Left ventricle myocardium superior (tissue), 1 donor: ENCODE data around the gene POLQ. TPM values are rescaled to one million over a fixed set of nuclear protein-coding genes. Genes with fewer than 3 reads are reported as not detected.
"Not testable (repeated sequence)": the region's sequence is repeated elsewhere in the genome, so short reads cannot be mapped to it uniquely, and the experiment has no call there.

ENCODE experiments used
- ATAC-seq: fragments of 200-7000 bp; cut with Tn5 transposase; one replicate; pipeline ENCODE4 v1.9.1; 2020; ENCODE audit warnings: mild to moderate bottlenecking, moderate library complexity
- DNase-seq: peaks from one replicate; pipeline ENCODE4 v3.0.0-alpha.2; 2020
- intact Hi-C: fragments of 100-400 bp; cut with micrococcal nuclease; formaldehyde crosslinking; loops from one replicate; pipeline ENCODE4 v1.11.0; 2022
- long read RNA-seq: library from polyadenylated mRNA; unstranded; transcript quantifications from one replicate; pipeline ENCODE4 v2.0.0, GENCODE V29; 2021
- total RNA-seq: library from RNA; stranded (reverse); fragmentation: NEBNext Ultra II Directional; extraction: Animal tissue kit (Norgen Biotek cat#: 25700); gene quantifications from one replicate; pipeline ENCODE4 v1.2.1, GENCODE V29; 2021
- donor health status: DM: no; HTN: yes; CAD: no; lungs with severe emphysema.

Gene POLQ
- 0.79 TPM for total RNA-seq
- long read RNA-seq, result 0 reads

DNA sequence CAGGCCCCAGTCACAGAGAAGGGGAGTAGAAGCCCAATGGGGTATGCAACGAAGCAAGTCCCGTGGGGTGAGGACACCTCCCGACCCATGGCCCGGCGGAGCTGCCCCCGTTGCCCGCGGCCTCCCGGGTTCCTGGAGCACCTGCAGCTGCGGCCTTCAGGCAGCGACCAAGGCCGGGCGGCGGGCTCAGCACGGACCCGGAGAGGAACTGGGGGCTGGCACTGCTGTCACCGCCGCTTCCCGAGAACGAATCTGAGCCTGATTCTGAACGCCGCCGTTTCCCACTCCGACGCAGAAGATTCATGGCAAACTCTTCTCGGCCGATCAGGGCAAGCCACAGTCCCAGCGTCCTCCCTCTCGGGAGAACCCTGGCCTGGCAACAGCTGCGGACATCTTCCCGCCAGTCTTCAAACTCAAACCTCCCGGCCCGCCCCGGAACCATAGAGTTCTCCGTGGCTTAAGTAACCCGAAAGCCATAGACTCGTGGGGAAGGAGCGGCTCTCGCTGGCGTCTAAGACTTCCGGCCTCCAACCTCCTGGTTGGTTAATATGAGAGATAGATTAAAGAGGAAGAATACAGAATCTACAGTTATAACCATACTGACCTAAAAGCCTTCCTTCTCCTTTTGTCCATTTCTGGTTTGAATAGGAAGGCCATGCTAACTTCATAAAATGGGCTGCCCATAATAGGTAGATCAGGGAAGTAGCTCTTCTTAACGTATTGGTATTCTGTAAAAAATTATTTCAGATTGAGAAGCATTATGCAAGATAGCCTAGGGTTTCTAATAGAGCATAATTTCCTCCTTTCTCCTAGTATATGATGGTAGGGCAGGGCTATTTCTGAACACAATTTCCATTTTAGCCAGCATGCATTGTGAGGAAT, at the start of gene POLQ:
TSS of gene POLQ (minus strand) at position 415 of the 882 bp plus-strand sequence. CDS start at position 304, 111 bp downstream.
- intact Hi-C loops, result loop anchor here (2.0 to 5.0 kb wide), 2 partner anchors 101 to 713 kb away; no protein-coding TSS in a partner anchor
- DNase-seq (peak; percentile 90), ATAC-seq (peak; percentile 100)

- no peak for DNase-seq
- ATAC-seq, result peak; percentile 3
- intact Hi-C loops, result no loop called here
Observed at GRCh38 chr3:121594850-121595249, 49.1 kb upstream of the POLQ start.

DNA sequence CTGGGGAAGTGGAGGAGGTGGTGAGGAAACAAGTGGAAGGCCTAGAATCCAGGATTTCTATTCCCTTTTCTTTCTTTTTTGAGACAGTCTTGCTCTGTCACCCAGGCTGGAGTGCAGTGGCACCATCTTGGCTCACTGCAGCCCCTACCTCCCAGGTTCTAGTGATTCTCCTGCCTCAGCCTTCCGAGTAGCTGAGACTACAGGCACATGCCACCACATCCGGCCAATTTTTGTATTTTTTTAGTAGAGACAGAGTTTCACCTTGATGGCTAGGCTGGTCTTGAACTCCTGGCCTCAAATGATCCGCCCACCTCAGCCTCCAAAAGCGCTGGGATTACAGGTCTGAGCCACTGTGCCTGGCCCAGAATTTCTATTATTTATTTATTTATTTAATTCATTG, 48.0 kb upstream of the POLQ start:
- DNase-seq, intact Hi-C loops: not testable (repeated sequence)
- ATAC-seq, result peak; percentile 12

- intact Hi-C loops, result no loop called here
- DNase-seq (peak; percentile 61), ATAC-seq (peak; percentile 80)
Observed at GRCh38 chr3:121592856-121593702, 47.3 kb upstream of the POLQ start, which contains the start of gene FBXO40. Gene FBXO40, plus strand, starts transcription at chr3:121593379. Its CDS starts 27,197 bp downstream, at chr3:121620576.

- ATAC-seq (no peak), DNase-seq (no peak)
- intact Hi-C loops, result no loop called here
Observed at GRCh38 chr3:121584418-121584817, 38.6 kb upstream of the POLQ start.

DNA sequence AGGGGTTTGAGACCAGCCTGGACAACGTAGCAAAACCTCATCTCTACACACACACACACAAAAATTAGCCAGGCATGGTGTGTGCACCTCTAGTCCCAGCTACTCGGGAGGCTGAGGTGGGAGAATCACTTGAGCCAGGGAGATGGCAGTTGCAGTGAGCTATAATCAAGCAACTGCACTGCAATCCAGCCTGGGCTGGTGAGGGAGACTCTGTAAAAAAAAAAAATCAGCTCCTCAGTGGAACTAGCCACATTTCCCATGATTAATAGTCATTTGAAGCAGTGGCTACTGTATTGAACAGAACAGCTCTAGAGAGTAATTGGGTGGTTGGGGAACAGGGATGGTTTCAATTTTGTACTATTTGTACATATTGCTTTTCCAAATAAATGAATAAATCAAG, 35.9 kb upstream of the POLQ start:
- ATAC-seq (no peak), DNase-seq (no peak)
- intact Hi-C loops, result no loop called here

GRCh38 chr3:121574449-121574848, 28.7 kb upstream of the POLQ start:
- no peak for DNase-seq
- intact Hi-C loops, result no loop called here
- ATAC-seq, result peak; percentile 60

DNA sequence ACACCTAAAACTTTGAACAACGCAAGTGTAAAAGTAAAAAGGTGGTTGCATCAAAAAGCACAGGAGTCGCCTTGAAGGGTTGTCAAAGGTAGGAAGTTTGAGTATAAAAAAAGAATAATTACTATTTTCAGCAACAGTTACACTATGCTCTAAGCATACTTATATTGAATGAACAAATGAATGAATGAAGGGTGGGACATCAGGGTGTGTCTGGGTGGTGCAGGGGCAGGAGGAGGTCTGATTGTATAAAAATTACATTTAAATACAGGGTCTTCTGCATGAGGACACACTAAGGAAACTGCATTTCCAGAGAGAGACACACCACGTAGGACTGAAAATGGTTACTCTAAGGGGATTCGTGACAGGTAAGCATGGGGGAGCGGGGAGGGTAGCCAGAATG, 21.9 kb upstream of the POLQ start, which contains the start of gene ARGFX:
TSS of gene ARGFX (plus strand) at position 301 of the 400 bp plus-strand sequence. CDS start 2,765 bp downstream, outside the sequence.
- no peak for DNase-seq
- intact Hi-C loops, result no loop called here
- ATAC-seq, result no peak

DNA sequence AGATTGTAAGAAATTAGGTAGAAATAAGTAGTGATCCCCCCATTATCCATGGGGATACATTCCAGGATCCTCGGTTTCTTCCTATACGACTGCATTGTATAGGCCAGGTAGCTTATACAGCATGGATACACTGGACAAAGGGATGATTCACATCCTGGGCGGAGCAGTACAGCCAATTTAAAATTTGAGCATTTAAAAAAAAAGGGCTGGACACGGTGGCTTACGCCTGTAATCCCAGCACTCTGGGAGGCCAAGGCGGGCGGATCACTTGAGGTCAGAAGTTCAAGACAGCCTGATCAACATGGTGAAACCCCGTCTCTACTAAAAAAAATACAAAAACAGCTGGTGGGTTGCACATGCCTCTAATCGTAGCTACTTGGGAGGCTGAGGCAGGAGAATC, 21.0 kb upstream of the POLQ start:
- ATAC-seq, result no peak
- DNase-seq, result no peak
- intact Hi-C loops, result no loop called here

DNA sequence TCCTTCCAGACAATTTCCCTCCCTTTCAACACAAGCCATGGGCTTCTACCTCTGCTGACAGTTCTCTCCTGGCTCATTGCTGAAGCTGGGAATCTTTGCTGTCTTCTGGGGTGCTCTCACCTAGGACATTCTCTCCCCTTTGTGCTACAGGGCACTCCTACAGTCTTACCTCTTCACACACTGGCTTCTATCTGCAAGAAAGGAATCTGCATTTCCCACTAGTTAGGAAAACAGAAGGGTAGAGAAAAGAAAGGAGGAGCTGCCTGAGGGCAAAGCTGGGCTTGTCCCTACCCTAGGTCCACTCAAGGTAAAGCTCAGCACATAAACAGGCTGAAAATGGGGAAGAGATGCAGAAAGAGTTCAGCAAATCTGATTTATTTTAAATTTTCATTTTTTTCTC, 16.4 kb upstream of the POLQ start:
- ATAC-seq (no peak), DNase-seq (no peak)
- intact Hi-C loops, result no loop called here

DNA sequence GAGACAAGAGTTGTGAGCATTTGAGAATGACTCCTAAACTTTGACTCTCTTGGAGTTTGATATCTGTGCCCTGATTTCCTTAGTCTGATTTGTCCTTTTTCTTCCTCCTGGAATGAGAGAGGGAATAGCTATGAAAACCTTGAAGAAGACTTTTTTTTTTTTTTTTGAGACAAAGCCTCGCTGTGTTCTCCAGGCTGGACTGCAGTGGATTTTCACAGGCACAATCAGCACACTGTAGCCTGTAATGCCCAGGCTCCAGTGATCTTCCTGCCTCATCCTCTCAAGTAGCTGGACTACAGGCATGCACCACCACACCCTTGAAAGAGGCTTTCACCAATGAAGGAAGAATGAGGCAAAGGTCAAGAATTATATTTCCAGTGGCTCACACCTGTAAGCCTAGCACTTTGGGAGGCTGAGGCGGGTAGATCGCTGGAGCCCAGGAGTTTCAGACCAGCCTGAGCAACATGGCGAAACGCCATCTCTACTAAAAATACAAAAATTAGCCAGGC, 11.7 kb upstream of the POLQ start:
- no peak for DNase-seq
- no peak for ATAC-seq
- intact Hi-C loops, result no loop called here

GRCh38 chr3:121552797-121553196, 7.0 kb upstream of the POLQ start:
- DNase-seq, result no peak
- ATAC-seq, result no peak
- intact Hi-C loops, result no loop called here

DNA sequence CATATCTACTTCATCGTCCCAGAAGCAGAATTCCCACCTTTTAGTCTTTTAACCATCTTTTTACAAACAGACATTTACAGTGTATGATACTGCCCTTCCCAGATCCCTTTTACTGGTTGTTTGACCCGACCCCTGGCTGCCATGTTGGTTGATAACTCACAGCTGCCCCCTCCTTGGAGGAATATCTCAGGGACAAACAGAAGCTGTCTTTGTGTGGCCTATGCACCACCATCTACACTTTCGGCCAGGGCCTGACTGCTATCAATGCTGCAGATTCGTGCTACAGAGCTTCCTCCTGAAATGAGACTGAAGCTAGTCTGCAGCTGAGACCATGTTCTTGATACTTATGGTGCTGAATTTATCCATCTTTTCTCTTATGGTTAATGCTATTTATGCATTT, 6.6 kb upstream of the POLQ start:
- intact Hi-C loops, result no loop called here

GRCh38 chr3:121545049-121545573, 677 bp downstream of the POLQ start:
- DNase-seq (no peak), ATAC-seq (no peak)
- intact Hi-C loops, result loop anchor here (5.0 kb wide), 1 partner anchor 102 kb away; no protein-coding TSS in a partner anchor

More for the DNA sequence above, 6.6 kb upstream of the POLQ start:
- ATAC-seq (peak; percentile 22), DNase-seq (no peak)

DNA sequence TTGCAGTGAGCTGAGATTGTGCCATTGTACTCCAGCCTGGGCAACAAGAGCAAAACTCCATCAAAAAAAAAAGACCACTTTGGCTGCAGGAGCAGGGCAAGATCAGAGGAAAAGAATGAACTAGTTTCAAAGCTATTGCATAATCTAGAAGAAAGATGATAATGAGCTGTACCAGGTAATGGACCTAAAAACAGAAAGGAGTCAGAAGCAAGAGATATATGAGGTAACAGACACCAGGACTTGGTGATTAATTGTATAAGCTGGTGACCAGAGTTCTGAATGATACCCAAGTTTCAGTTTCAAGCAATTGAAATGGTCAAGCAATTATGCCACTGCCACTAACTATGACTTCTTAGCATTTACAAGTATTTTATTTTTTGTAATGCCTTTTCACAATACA, 2.9 kb downstream of the POLQ start:
- intact Hi-C loops, result no loop called here
- DNase-seq, result no peak
- ATAC-seq, result no peak

GRCh38 chr3:121531269-121531668, 14.5 kb downstream of the POLQ start:
- intact Hi-C loops, result no loop called here
- no peak for DNase-seq
- no peak for ATAC-seq

DNA sequence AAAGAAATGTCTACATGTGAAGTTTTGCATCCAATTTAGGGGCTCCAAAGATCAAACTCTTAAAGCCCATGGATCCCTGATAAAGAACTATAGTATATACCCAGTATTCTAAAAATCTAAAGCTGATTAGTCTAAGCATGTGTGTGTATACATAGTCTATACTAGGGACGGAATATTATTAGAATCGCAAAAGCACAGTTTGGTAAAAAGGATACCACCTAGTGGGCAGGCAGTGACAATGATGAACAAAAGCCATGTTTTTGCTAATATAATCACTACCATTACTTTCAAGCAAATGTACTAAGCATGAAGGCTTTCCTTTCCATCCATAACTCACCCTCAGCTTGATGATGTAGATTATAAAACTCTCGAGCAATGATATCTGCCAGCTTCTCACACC, 16.5 kb downstream of the POLQ start:
- intact Hi-C loops, result no loop called here
- ATAC-seq (no peak), DNase-seq (no peak)

- intact Hi-C loops, result no loop called here
- DNase-seq (no peak), ATAC-seq (no peak)
Observed at GRCh38 chr3:121520510-121520909, 25.3 kb downstream of the POLQ start.

- ATAC-seq, result no peak
- intact Hi-C loops, result no loop called here
- no peak for DNase-seq
Observed at GRCh38 chr3:121517953-121518655, 27.7 kb downstream of the POLQ start.
